Ovary (tissue), 3 donors: ENCODE data around the gene KCNAB2.

Experiments
- CTCF ChIP-seq, 3 donors: fragments of 450-650 bp in 2 of 3; fragments of 200-600 bp in 1 of 3; IDR thresholded peaks; one replicate each; pipeline versions ENCODE4 v1.5.1 to v1.8.0; 2016 to 2022; ENCODE audit warnings: antibody characterized with exemption in 3 of 3, mild to moderate bottlenecking in 1 of 3
- POLR2A ChIP-seq: fragments of 450-650 bp; IDR thresholded peaks from one replicate; pipeline ENCODE4 v1.6.1; 2017; ENCODE audit warnings: antibody characterized with exemption, mild to moderate bottlenecking, moderate library complexity
- donor health status: DM: no; HTN: no; CAD: no.

- no peak for TF ChIP-seq POLR2A
- no peak for TF ChIP-seq CTCF (IDR thresholded peaks at IDR 0.05)
Measured at GRCh38 chr1:6084781-6085495, 39.2 kb downstream of the KCNAB2 start.
